GM12864 (cell line): Measurements from ENCODE around the gene SP2.
"Not testable (repeated sequence)": the region's sequence is repeated elsewhere in the genome, so short reads cannot be mapped to it uniquely, and the experiment has no call there.

Experiments used
- DNase-seq: peaks from one replicate; pipeline ENCODE4 v3.0.0-alpha.2; 2011; ENCODE audit warnings: low read depth
- H3K4me3 ChIP-seq: 2 replicates; pipeline ENCODE4 v1.5.1; 2011; ENCODE audit warnings: mild to moderate bottlenecking, low read depth, low read length, control low read depth
- TF ChIP-seq, protein P1 (sequence below): IDR thresholded peaks from 2 replicates; pipeline ENCODE4 v1.5.1; 2011; ENCODE audit warnings: low read depth, mild to moderate bottlenecking, moderate library complexity, low read length, control low read depth, inconsistent platforms; ENCODE audit errors: missing control alignments

The SP2 gene

DNA sequence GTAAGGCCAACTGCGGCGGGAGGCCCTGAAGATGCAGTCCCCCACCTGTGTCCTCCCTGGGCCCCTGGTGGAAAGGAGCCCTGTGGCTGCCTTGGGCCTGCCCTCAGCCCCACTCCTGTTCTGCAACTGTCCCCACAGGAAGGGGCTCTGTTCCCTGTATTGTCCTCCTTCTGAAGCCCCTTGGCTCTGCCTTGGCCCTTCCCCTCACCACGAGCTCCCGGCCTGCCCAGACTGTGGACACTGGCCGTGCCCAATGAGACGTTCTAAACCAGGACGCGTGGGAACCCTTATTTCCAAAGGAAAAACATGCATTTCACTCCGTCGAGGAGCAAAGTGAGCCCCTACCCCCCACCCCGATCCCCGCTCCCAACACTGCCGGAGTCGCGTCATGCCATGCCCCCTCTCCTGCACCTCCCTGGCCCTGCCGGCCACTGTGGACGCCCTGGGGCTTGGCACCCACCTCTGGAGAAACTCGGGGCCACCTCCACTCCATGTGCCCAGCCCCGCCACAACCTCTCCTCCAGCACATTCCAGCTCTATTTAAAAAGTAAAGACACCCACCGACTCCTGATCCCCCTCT lies 31.9 kb downstream of the SP2 start:
- H3K4me3 ChIP-seq: no peak overlapping the region
- TF ChIP-seq, protein P1, sequence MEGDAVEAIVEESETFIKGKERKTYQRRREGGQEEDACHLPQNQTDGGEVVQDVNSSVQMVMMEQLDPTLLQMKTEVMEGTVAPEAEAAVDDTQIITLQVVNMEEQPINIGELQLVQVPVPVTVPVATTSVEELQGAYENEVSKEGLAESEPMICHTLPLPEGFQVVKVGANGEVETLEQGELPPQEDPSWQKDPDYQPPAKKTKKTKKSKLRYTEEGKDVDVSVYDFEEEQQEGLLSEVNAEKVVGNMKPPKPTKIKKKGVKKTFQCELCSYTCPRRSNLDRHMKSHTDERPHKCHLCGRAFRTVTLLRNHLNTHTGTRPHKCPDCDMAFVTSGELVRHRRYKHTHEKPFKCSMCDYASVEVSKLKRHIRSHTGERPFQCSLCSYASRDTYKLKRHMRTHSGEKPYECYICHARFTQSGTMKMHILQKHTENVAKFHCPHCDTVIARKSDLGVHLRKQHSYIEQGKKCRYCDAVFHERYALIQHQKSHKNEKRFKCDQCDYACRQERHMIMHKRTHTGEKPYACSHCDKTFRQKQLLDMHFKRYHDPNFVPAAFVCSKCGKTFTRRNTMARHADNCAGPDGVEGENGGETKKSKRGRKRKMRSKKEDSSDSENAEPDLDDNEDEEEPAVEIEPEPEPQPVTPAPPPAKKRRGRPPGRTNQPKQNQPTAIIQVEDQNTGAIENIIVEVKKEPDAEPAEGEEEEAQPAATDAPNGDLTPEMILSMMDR: no peak
- DNase-seq: no peak

- TF ChIP-seq, protein P1: no peak
- no peak for DNase-seq
- H3K4me3 ChIP-seq: no peak overlapping the region
These were observed 32.4 kb downstream of the SP2 start for GRCh38 chr17:47928415-47928814.

GRCh38 chr17:47929218-47930000 lies 33.4 kb downstream of the SP2 start:
- DNase-seq: no peak
- no peak overlapping the region for H3K4me3 ChIP-seq
- TF ChIP-seq, protein P1: no peak

- TF ChIP-seq, protein P1: no peak
- no peak for DNase-seq
These were observed 35.8 kb downstream of the SP2 start for GRCh38 chr17:47931848-47932247.

GRCh38 chr17:47934856-47935255 lies 38.8 kb downstream of the SP2 start:
- H3K4me3 ChIP-seq: no peak overlapping the region
- DNase-seq: no peak
- TF ChIP-seq, protein P1: no peak

More at GRCh38 chr17:47931848-47932247, 35.8 kb downstream of the SP2 start:
- H3K4me3 ChIP-seq: no peak overlapping the region

DNA sequence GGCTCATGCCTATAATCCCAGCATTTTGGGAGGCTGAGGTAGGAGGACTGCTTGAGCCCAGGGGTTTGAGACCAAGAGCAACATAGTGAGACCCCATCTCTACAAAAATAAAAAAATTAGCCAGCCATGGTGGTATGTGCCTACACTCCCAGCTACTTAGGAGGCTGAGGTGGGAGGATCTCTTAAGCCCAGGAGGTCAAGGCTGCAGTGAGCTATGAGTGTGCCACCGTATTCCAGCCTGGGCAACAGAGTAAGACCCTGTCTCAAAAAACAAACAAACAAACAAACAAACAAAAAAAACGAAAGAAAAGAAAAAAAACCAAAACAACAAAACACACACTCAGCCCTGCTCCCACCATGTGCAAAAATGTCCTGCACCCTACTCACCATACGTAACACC lies 39.4 kb downstream of the SP2 start:
- not testable (repeated sequence) for DNase-seq

DNA sequence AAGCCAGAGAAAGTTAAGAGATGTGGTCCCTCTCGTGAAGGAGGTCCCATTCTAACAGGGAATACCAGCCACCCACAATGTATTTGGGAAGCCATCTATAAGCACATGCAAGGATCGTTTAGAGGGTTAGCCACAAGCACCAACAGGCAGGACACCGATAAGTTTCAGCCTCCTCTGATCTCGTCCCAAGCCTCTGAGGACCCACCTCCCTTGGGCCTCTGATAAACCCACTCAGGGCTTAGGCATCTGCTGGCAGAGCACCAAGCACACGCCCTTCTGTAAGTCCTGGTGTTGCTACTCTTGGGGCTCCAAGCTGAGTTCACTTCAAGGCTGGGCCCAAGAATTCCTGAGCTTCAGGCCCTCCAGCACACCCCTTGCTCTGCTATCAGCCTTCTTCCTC lies 39.9 kb downstream of the SP2 start:
- no peak for DNase-seq
- TF ChIP-seq, protein P1: no peak
- H3K4me3 ChIP-seq: no peak overlapping the region

More for the DNA sequence above, 39.4 kb downstream of the SP2 start:
- H3K4me3 ChIP-seq: not testable (repeated sequence)
